DMS153 treated with DMSO at 0.1 percent for 48 hours (cell line): ENCODE data around the gene CREB3L4.
A peak's percentile ranks its signal among the peaks of the same experiment; 100 is the strongest.
"Not testable (repeated sequence)": the region's sequence is repeated elsewhere in the genome, so short reads cannot be mapped to it uniquely, and the experiment has no call there.

Experiments used
- DNase-seq: peaks from one replicate; lab custom pipeline; 2025; ENCODE audit not compliant: unreplicated experiment; lab: John Stamatoyannopoulos, UW

Gene CREB3L4

GRCh38 chr1:153958111-153958960, 9.4 kb upstream of the CREB3L4 start, which contains the start of gene CRTC2:
Gene CRTC2, minus strand, starts transcription at chr1:153958612. Its CDS starts 115 bp downstream, at chr1:153958497.
- peak; percentile 99 for DNase-seq

- DNase-seq: no peak
Observed at GRCh38 chr1:153958961-153959260, 8.8 kb upstream of the CREB3L4 start.

GRCh38 chr1:153959454-153959853, 8.2 kb upstream of the CREB3L4 start:
- no peak for DNase-seq

GRCh38 chr1:153960206-153960605, 7.5 kb upstream of the CREB3L4 start:
- DNase-seq: no peak

DNA sequence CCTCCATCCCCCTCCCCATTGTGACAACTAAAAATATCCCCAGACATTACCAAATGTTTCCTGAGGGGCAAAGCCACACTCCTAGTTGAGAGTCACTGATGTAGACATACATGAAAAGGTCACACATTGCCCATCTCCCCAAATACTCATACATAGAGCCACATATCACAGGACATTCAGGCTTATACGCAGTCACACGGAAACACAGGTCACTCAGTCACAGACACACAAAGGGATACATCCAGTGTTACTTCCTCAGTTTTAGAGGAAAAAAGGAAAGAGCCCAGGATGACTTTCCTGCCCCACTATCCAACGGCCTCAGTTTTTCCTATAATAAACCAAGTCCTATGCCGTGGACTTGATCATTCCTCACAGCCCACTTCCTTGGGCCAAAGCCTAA, 6.3 kb upstream of the CREB3L4 start:
- DNase-seq: no peak

GRCh38 chr1:153962088-153963029, 5.3 kb upstream of the CREB3L4 start:
- DNase-seq: no peak

DNA sequence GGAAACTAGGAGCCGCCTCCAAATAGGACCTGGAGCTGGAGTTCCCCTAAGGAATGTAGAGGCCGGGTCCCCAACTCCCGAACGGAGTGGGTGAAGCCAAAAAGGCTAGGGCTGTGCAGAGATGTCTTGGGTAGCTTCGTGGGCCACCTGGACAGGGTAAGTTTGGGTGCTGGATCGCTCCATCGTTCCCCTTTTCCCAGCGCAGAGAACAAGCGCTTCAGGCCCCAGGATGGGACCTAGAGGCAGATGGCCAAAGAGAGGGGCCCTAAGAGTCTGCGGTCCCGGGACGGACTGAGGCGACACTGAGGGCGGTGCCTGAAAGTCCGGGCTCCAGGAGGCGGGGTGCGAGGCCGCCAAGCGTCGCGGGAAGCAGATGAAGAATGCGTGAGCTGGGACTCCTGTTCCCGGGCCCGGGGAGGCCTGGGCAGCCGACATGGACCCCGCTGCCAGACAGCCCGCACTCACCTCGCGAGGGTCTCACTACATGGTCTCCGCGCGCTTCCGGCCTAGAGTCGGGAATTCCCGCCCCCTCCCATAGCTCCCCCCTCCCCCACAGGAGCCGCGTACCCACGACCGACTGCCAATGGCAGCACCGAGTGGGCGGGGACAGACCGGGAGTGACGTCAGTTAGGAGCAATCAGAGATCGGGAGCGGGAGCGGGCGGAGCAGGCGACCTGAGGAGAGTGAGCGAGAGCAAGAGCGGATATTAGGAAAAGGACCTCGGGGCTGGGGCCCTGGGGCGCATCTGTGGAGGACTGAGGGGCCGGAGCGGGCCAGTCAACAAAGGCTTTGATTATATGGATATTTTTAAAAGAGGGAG, 4.5 kb upstream of the CREB3L4 start, which contains the start of gene SLC39A1:
SLC39A1 (minus strand) TSS at position 508 of the 820 bp plus-strand sequence. CDS start 822 bp downstream, outside the sequence.
- peak; percentile 96 for DNase-seq

GRCh38 chr1:153963850-153964331, 3.8 kb upstream of the CREB3L4 start:
- no peak for DNase-seq

GRCh38 chr1:153968000-153968363, 280 bp downstream of the CREB3L4 start:
- peak; percentile 68 for DNase-seq

DNA sequence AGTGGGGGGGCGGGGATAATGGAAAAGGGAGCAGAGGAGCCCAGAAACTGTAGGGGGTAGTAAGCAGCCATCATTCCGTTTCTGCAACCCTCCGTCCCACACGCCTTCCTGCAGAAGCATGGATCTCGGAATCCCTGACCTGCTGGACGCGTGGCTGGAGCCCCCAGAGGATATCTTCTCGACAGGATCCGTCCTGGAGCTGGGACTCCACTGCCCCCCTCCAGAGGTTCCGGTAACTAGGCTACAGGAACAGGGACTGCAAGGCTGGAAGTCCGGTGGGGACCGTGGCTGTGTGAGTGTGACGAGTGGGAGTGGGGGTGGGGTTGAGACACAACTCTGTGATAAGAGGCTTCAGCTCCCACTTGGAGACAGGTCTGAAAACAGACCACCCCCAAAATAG, 706 bp downstream of the CREB3L4 start:
- DNase-seq: no peak

GRCh38 chr1:153968972-153969371, 1.3 kb downstream of the CREB3L4 start:
- DNase-seq: no peak

DNA sequence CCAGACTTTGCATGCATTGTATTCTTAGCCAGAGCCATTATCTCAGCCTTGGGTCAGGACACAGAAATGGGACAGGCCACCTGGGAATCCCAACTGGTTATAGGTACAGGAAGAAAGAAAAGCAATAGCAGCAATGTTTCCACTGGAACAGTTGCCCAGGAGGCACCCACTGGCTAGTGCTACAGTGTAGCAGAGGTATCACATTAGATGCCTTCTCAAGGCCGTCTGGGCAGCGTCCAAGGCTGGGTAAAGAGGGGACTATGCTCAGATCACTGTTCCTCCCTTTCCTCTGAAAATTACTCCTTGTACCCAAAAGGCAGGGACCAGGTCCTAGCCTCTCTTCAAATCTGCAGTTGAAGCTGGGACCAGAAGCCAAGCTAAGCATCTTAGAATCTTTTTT, 2.6 kb downstream of the CREB3L4 start:
- no peak for DNase-seq

GRCh38 chr1:153973071-153973470, 5.4 kb downstream of the CREB3L4 start:
- no peak for DNase-seq

DNA sequence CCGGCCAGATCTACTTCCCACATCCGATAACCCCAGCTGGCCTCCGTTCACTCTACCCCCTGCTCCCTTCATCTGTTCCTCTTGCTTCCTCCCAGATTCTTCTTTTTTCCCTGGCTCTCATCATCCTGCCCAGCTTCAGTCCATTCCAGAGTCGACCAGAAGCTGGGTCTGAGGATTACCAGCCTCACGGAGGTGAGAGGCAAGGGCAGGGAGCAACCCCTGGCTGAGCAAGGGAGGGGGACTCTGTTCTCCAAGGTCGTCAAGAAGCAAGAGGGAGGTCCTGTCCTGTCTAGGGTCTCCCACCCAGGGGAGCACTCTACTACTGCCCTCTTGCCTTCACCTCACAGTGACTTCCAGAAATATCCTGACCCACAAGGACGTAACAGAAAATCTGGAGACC, 5.8 kb downstream of the CREB3L4 start:
- no peak for DNase-seq

DNA sequence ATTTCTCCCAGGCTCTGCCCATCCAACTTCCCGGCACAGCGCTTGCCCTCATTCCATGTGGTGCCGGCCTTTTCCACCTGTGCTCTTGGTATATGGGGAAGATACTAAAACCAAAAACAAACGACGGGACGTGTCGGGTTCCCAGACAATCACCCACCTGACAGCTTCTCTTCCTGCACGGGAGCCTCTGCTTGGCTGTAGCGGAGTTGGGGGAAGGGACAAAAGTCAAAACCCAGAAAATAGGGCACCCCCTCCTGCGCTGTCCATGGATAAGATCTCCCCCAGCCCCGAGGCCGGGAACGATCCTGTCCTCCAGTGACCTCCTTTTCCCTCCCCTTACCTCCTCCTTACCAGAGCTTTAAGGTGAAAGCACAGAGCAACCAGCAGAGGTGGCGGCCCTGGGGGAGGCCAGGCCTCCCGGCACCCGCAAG, 9.1 kb downstream of the CREB3L4 start:
- DNase-seq: no peak

- peak; percentile 81 for DNase-seq
Observed at GRCh38 chr1:153977250-153978240, 9.8 kb downstream of the CREB3L4 start, which contains the start of gene JTB. Gene JTB, minus strand, starts transcription at chr1:153977674. Its CDS starts 422 bp downstream, at chr1:153977252.

GRCh38 chr1:153978274-153978909, 10.7 kb downstream of the CREB3L4 start:
- DNase-seq: no peak

GRCh38 chr1:153979091-153979490, 11.4 kb downstream of the CREB3L4 start:
- DNase-seq: not testable (repeated sequence)

- not testable (repeated sequence) for DNase-seq
Observed at GRCh38 chr1:153981735-153982134, 14.0 kb downstream of the CREB3L4 start.
